ENCODE results near the gene PHPT1. TPM values are rescaled to one million over a fixed set of nuclear protein-coding genes. Genes with fewer than 3 reads are reported as not detected.
"Not testable (repeated sequence)": the region's sequence is repeated elsewhere in the genome, so short reads cannot be mapped to it uniquely, and the experiment has no call there.

The PHPT1 gene
- total and polyA plus RNA-seq, 4 donors = 75.0 to 195 (median 117) TPM

- not testable (repeated sequence) for H3K27ac ChIP-seq (ENCODE audit: low read depth in 1 of 2, low read length in 1 of 2); H3K9ac ChIP-seq (ENCODE audit: insufficient read depth in 1 of 2, low read length in 2 of 2); H3K4me3 ChIP-seq; H3K9me3 ChIP-seq (ENCODE audit: control insufficient read depth in 4 of 4, insufficient read depth in 3 of 4, low read length in 3 of 4)
- TF ChIP-seq CTCF (IDR thresholded peaks at IDR 0.05; ENCODE audit: control extremely low read depth, extremely low read depth) = peak; percentile 69
- whole genome bisulfite sequencing, 2 donors = 1% methylated on average over 21 to 24 of the region's 27 CpGs
- Histone ChIP-seq H3K36me3 (ENCODE audit: control insufficient read depth in 4 of 4, insufficient read depth in 4 of 4, low read length in 4 of 4) (peaks cover 0 to 30% (median 2%) of the 10 kb centered on the region in 4 donors), H3K27me3 (ENCODE audit: control insufficient read depth in 3 of 3, insufficient read depth in 3 of 3, low read length in 2 of 3) (peaks cover 3 to 17% (median 8%) of the 10 kb centered on the region in 3 donors), H3K4me1 (ENCODE audit: control insufficient read depth in 5 of 5, insufficient read depth in 5 of 5, low read length in 5 of 5) (peaks cover 0 to 23% (median 12%) of the 10 kb centered on the region in 5 donors)
- DNase-seq = peak; percentile 78 to 84 (median 83)
- ATAC-seq (ENCODE audit: insufficient read depth, low FRiP score) = peak; percentile 78
Observed at GRCh38 chr9:136842380-136842948, 6.7 kb upstream of the PHPT1 start, which contains the start of gene AJM1. Gene AJM1, plus strand, starts transcription at chr9:136842478. Its CDS starts 1,937 bp downstream, at chr9:136844415.

GRCh38 chr9:136843159-136843800 is 5.9 kb upstream of the PHPT1 start:
- Histone ChIP-seq H3K27me3 (ENCODE audit: control insufficient read depth in 3 of 3, insufficient read depth in 3 of 3, low read length in 2 of 3) (peaks cover 3 to 21% (median 8%) of the 10 kb centered on the region in 3 donors), H3K4me1 (ENCODE audit: control insufficient read depth in 5 of 5, insufficient read depth in 5 of 5, low read length in 5 of 5) (peaks cover 2 to 30% (median 13%) of the 10 kb centered on the region in 5 donors), H3K36me3 (ENCODE audit: control insufficient read depth in 4 of 4, insufficient read depth in 4 of 4, low read length in 4 of 4) (peaks cover 0 to 24% (median 2%) of the 10 kb centered on the region in 4 donors)
- not testable (repeated sequence) for ATAC-seq (ENCODE audit: insufficient read depth, low FRiP score); H3K9me3 ChIP-seq (ENCODE audit: control insufficient read depth in 4 of 4, insufficient read depth in 3 of 4, low read length in 3 of 4); H3K9ac ChIP-seq (ENCODE audit: insufficient read depth in 1 of 2, low read length in 2 of 2); H3K27ac ChIP-seq (ENCODE audit: low read depth in 1 of 2, low read length in 1 of 2); H3K4me3 ChIP-seq; DNase-seq
- 15 to 17% methylated on average over 20 to 21 of the region's 21 CpGs for WGBS, 2 donors

- H3K27ac ChIP-seq (ENCODE audit: low read depth in 1 of 2, low read length in 1 of 2); H3K4me3 ChIP-seq; ATAC-seq (ENCODE audit: insufficient read depth, low FRiP score); H3K9ac ChIP-seq (ENCODE audit: insufficient read depth in 1 of 2, low read length in 2 of 2); H3K9me3 ChIP-seq (ENCODE audit: control insufficient read depth in 4 of 4, insufficient read depth in 3 of 4, low read length in 3 of 4): not testable (repeated sequence)
- peak in 1 of 3 donors; percentile 63 for DNase-seq
- Histone ChIP-seq H3K36me3 (ENCODE audit: control insufficient read depth in 4 of 4, insufficient read depth in 4 of 4, low read length in 4 of 4) (peaks cover 0 to 16% (median 2%) of the 10 kb centered on the region in 4 donors), H3K27me3 (ENCODE audit: control insufficient read depth in 3 of 3, insufficient read depth in 3 of 3, low read length in 2 of 3) (peaks cover 3 to 21% (median 8%) of the 10 kb centered on the region in 3 donors), H3K4me1 (ENCODE audit: control insufficient read depth in 5 of 5, insufficient read depth in 5 of 5, low read length in 5 of 5) (peaks cover 2 to 31% (median 13%) of the 10 kb centered on the region in 5 donors)
- 5 to 6% methylated on average over 61 to 99 of the region's 99 CpGs for WGBS, 2 donors
Observed at GRCh38 chr9:136843801-136844740, 5.1 kb upstream of the PHPT1 start.

GRCh38 chr9:136844761-136845464 is 4.3 kb upstream of the PHPT1 start:
- H3K9ac ChIP-seq (ENCODE audit: insufficient read depth in 1 of 2, low read length in 2 of 2) = no peak overlapping the region
- WGBS, 2 donors = 11 to 15% methylated on average over 57 to 88 of the region's 88 CpGs
- H3K4me1 ChIP-seq (ENCODE audit: control insufficient read depth in 5 of 5, insufficient read depth in 5 of 5, low read length in 5 of 5) = peaks cover 2 to 32% (median 13%) of the 10 kb centered on the region in 5 donors
- DNase-seq (no peak), ATAC-seq (ENCODE audit: insufficient read depth, low FRiP score) (no peak)
- H3K4me3 ChIP-seq = no peak overlapping the region
- H3K27ac ChIP-seq (ENCODE audit: low read depth in 1 of 2, low read length in 1 of 2) = no peak overlapping the region
- peaks cover 0 to 8% (median 0%) of the 10 kb centered on the region in 4 donors for H3K36me3 ChIP-seq (ENCODE audit: control insufficient read depth in 4 of 4, insufficient read depth in 4 of 4, low read length in 4 of 4)
- no peak for TF ChIP-seq CTCF (IDR thresholded peaks at IDR 0.05; ENCODE audit: control extremely low read depth, extremely low read depth)
- H3K27me3 ChIP-seq (ENCODE audit: control insufficient read depth in 3 of 3, insufficient read depth in 3 of 3, low read length in 2 of 3) = peaks cover 3 to 21% (median 8%) of the 10 kb centered on the region in 3 donors
- peaks cover 0 to 3% (median 0%) of the 10 kb centered on the region in 4 donors for H3K9me3 ChIP-seq (ENCODE audit: control insufficient read depth in 4 of 4, insufficient read depth in 3 of 4, low read length in 3 of 4)
